ENCODE data around the gene TMEM269.

DNA sequence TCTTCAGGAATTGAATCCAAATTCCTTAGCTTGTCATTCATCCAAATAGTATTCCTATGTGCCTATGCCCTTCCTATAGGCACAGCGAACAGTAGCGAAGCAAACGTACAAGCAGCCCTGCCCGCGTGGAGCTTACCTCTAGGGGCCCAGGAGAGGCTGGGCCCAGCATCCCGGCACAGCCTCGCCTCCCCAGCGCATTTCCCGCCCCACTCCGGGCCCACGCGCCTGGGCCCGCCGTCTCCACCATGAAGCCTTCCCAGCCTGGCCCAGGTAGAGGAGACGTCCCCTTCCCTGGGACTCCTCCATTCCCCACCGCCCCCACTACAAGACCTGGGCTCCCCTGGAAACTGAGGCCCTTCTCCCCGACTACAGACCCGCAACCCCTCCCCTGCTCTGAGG is 245 bp upstream of the TMEM269 start:
- TF ChIP-seq, protein P1, sequence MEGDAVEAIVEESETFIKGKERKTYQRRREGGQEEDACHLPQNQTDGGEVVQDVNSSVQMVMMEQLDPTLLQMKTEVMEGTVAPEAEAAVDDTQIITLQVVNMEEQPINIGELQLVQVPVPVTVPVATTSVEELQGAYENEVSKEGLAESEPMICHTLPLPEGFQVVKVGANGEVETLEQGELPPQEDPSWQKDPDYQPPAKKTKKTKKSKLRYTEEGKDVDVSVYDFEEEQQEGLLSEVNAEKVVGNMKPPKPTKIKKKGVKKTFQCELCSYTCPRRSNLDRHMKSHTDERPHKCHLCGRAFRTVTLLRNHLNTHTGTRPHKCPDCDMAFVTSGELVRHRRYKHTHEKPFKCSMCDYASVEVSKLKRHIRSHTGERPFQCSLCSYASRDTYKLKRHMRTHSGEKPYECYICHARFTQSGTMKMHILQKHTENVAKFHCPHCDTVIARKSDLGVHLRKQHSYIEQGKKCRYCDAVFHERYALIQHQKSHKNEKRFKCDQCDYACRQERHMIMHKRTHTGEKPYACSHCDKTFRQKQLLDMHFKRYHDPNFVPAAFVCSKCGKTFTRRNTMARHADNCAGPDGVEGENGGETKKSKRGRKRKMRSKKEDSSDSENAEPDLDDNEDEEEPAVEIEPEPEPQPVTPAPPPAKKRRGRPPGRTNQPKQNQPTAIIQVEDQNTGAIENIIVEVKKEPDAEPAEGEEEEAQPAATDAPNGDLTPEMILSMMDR (IDR thresholded peaks at IDR 0.05; ENCODE audit: poor library complexity) = no peak
- TF ChIP-seq EZH2 (IDR thresholded peaks at IDR 0.05; ENCODE audit: borderline replicate concordance) (no peak), EZH2phosphoT487 (IDR thresholded peaks at IDR 0.05; ENCODE audit: low read depth, severe bottlenecking, unreplicated experiment) (no peak)
